Measurements from ENCODE around the gene STAM2. TPM values are rescaled to one million over a fixed set of nuclear protein-coding genes. Genes with fewer than 3 reads are reported as not detected.
"Not testable (repeated sequence)": the region's sequence is repeated elsewhere in the genome, so short reads cannot be mapped to it uniquely, and the experiment has no call there.

Gene STAM2
- total and polyA plus RNA-seq, 12 donors = 6.5 to 45.8 (median 33.0) TPM

DNA sequence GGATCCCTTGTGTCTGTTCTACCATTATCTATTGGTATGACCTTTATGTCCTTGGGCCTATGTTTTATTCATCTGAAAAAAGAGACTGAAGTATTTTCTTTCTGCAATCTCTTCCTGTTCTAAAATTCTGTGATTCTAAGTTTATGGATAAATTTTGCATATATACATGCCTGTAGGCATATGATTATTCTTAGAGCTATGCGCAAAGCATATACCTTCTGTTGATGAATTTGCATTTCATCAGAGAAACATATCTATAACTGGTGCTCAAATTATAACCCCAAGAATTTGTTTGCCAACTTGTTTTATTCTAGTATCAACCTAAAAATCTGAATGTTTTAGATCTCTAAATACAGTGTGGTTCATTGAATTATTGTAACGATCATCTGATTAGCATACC, 83.5 kb downstream of the STAM2 start:
- no peaks in the 10 kb centered on the region for H3K36me3 ChIP-seq (replicated peaks in 1 of 2)
- intact Hi-C loops (cut with DNase I) = no loop called here
- H3K4me1 ChIP-seq (replicated peaks in 1 of 2) = peaks cover 0 to 4% of the 10 kb centered on the region in 2 donors
- H3K4me3 ChIP-seq = no peak overlapping the region
- 90 to 97% (median 96%) methylated on average over 2 of the region's 2 CpGs for WGBS, 4 donors
- H3K27ac ChIP-seq = no peak overlapping the region
- DNase-seq = no peak
- H3K27me3 ChIP-seq = no peaks in the 10 kb centered on the region
- TF ChIP-seq POLR2A (IDR thresholded peaks at IDR 0.05) = no peak
- no peak for TF ChIP-seq CTCF (IDR thresholded peaks at IDR 0.05)
- no peaks in the 10 kb centered on the region for H3K9me3 ChIP-seq (replicated peaks in 1 of 3)

DNA sequence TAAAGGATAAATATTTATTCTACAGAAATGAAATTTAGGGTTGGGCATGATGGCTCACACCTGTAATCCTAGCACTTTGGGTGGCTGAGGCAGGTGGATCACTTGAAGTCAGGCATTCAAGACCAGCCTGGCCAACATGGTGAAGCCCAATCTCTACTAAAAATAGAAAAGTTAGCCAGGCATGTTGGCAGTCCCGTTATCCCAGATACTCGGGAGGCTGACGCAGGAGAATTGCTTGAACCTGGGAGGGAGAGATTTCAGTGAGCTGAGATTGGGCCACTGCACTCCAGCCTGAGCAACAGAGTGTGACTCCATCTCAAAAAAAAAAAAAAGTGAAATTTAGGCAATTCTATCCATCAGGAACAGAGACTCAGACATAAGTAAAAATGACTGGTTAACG, 84.8 kb downstream of the STAM2 start:
- H3K27me3 ChIP-seq; intact Hi-C loops (cut with DNase I); H3K9me3 ChIP-seq (replicated peaks in 1 of 3); DNase-seq; H3K27ac ChIP-seq; H3K36me3 ChIP-seq (replicated peaks in 1 of 2); H3K4me3 ChIP-seq; H3K4me1 ChIP-seq (replicated peaks in 1 of 2): not testable (repeated sequence)
- WGBS, 4 donors = 85 to 94% (median 92%) methylated on average over 4 of the region's 4 CpGs

DNA sequence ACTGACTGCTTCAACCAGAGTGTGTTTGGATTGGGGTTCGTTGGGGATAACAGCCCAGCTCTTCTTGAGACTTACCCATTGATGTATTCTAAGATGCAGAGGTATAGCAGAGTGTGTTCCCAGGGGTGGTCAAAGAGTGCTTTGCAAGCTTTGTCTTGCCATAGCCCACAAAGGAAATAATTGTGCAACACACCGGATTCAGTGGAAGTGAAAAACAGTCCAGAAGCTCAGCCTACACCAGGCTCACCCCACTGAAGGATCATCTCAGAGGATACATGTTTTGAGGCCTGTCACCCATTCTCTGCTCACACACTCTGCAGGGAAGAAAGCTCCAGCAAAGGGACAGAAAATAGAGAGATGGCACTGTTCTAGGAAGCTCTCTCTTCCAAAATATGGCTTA, 86.3 kb downstream of the STAM2 start:
- 67 to 80% (median 72%) methylated on average over 2 of the region's 2 CpGs for WGBS, 4 donors
- H3K4me1 ChIP-seq (replicated peaks in 1 of 2) = no peaks in the 10 kb centered on the region

DNA sequence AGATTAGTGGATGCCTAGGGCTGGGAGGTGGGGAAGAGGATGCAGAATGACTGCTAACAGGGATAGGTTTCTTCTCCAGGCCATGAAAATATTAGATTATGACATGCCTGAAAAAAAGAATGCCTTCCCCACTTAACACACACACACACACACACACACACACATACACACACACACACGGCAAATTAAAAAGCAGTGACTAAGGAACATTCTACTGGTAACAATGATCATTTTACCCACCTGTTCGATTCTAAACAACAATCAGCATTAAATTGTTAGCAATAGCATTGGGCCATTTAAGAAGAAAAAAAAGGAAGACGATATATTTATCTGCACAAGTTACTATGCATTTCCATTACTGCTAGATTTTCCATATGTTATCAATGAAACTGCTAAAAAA, 87.6 kb downstream of the STAM2 start:
- intact Hi-C loops (cut with DNase I) = no loop called here
- no peak overlapping the region for H3K4me3 ChIP-seq

More for the DNA sequence above, 86.3 kb downstream of the STAM2 start:
- no peak for DNase-seq
- Histone ChIP-seq H3K9me3 (replicated peaks in 1 of 3) (no peaks in the 10 kb centered on the region), H3K36me3 (replicated peaks in 1 of 2) (no peaks in the 10 kb centered on the region), H3K27me3 (no peaks in the 10 kb centered on the region), H3K27ac (no peak overlapping the region), H3K4me3 (no peak overlapping the region)
- TF ChIP-seq POLR2A (IDR thresholded peaks at IDR 0.05) (no peak), CTCF (IDR thresholded peaks at IDR 0.05) (no peak)
- intact Hi-C loops (cut with DNase I) = no loop called here

More for the DNA sequence above, 87.6 kb downstream of the STAM2 start:
- H3K27me3 ChIP-seq = no peaks in the 10 kb centered on the region
- no peak overlapping the region for H3K27ac ChIP-seq
- H3K4me1 ChIP-seq (replicated peaks in 1 of 2) = no peaks in the 10 kb centered on the region
- no peaks in the 10 kb centered on the region for H3K36me3 ChIP-seq (replicated peaks in 1 of 2)
- TF ChIP-seq CTCF (IDR thresholded peaks at IDR 0.05) (no peak), POLR2A (IDR thresholded peaks at IDR 0.05) (no peak)
- H3K9me3 ChIP-seq (replicated peaks in 1 of 3) = no peaks in the 10 kb centered on the region
- no peak for DNase-seq
- WGBS, 4 donors = 75 to 85% (median 83%) methylated on average over 3 of the region's 3 CpGs

All from adrenal gland (tissue), 12 donors.